Embryonic facial prominence (tissue), 1 donor: ENCODE results near the gene SLC16A7.

Experiments
- DNase-seq: peaks from one replicate; pipeline ENCODE4 v3.0.0-alpha.2; 2016; ENCODE audit errors: extremely low spot score

Gene SLC16A7

GRCh38 chr12:59668674-59669073, 72.8 kb downstream of the SLC16A7 start:
- no peak for DNase-seq

GRCh38 chr12:59672273-59672672, 76.4 kb downstream of the SLC16A7 start:
- DNase-seq, result no peak

- DNase-seq, result no peak
Measured at GRCh38 chr12:59675461-59675860, 79.6 kb downstream of the SLC16A7 start.

- no peak for DNase-seq
Measured at GRCh38 chr12:59677857-59678256, 82.0 kb downstream of the SLC16A7 start.

- no peak for DNase-seq
Measured at GRCh38 chr12:59678759-59679411, 83.1 kb downstream of the SLC16A7 start.

- no peak for DNase-seq
Measured at GRCh38 chr12:59689776-59690175, 93.9 kb downstream of the SLC16A7 start.

- DNase-seq, result no peak
Measured at GRCh38 chr12:59695379-59695778, 99.5 kb downstream of the SLC16A7 start.

- DNase-seq, result no peak
Measured at GRCh38 chr12:59698600-59698999, 102.8 kb downstream of the SLC16A7 start.

GRCh38 chr12:59699421-59700152, 103.8 kb downstream of the SLC16A7 start:
- DNase-seq, result peak; percentile 7

GRCh38 chr12:59700153-59700450, 104.3 kb downstream of the SLC16A7 start:
- no peak for DNase-seq

GRCh38 chr12:59708064-59708463, 112.2 kb downstream of the SLC16A7 start:
- DNase-seq, result no peak

- DNase-seq, result no peak
Measured at GRCh38 chr12:59708484-59708883, 112.7 kb downstream of the SLC16A7 start.

- no peak for DNase-seq
Measured at GRCh38 chr12:59710004-59710628, 114.3 kb downstream of the SLC16A7 start.

GRCh38 chr12:59710964-59711363, 115.1 kb downstream of the SLC16A7 start:
- DNase-seq, result no peak

- DNase-seq, result no peak
Measured at GRCh38 chr12:59715434-59715833, 119.6 kb downstream of the SLC16A7 start.

GRCh38 chr12:59716043-59716442, 120.2 kb downstream of the SLC16A7 start:
- no peak for DNase-seq

- DNase-seq, result no peak
Measured at GRCh38 chr12:59717436-59717835, 121.6 kb downstream of the SLC16A7 start.

- no peak for DNase-seq
Measured at GRCh38 chr12:59719701-59720100, 123.9 kb downstream of the SLC16A7 start.

GRCh38 chr12:59723520-59723919, 127.7 kb downstream of the SLC16A7 start:
- no peak for DNase-seq

GRCh38 chr12:59724011-59724695, 128.3 kb downstream of the SLC16A7 start:
- DNase-seq, result no peak

- no peak for DNase-seq
Measured at GRCh38 chr12:59733200-59733599, 137.4 kb downstream of the SLC16A7 start.

- DNase-seq, result no peak
Measured at GRCh38 chr12:59734371-59734770, 138.5 kb downstream of the SLC16A7 start.

GRCh38 chr12:59735231-59735630, 139.4 kb downstream of the SLC16A7 start:
- no peak for DNase-seq
